HuH-7 (cell line): Measurements from ENCODE around the gene IZUMO4.

Experiments used
- DNase-seq: peaks from one replicate; pipeline ENCODE4 v3.0.0; 2011; ENCODE audit warnings: low spot score

The IZUMO4 gene

GRCh38 chr19:2103045-2103707, 6.5 kb downstream of the IZUMO4 start:
- DNase-seq = no peak

GRCh38 chr19:2108251-2109016, 11.7 kb downstream of the IZUMO4 start:
- DNase-seq = no peak

GRCh38 chr19:2109046-2109864, 12.5 kb downstream of the IZUMO4 start:
- DNase-seq = no peak

GRCh38 chr19:2110822-2111221, 14.1 kb downstream of the IZUMO4 start:
- no peak for DNase-seq

- no peak for DNase-seq
These were observed 14.7 kb downstream of the IZUMO4 start for GRCh38 chr19:2111425-2111824.

- DNase-seq = no peak
These were observed 15.2 kb downstream of the IZUMO4 start for GRCh38 chr19:2111886-2112285.

- DNase-seq = no peak
These were observed 16.0 kb downstream of the IZUMO4 start for GRCh38 chr19:2112516-2113320.

GRCh38 chr19:2113439-2114211, 16.9 kb downstream of the IZUMO4 start:
- no peak for DNase-seq

- DNase-seq = no peak
These were observed 17.5 kb downstream of the IZUMO4 start for GRCh38 chr19:2114218-2114617.

GRCh38 chr19:2114821-2115220, 18.1 kb downstream of the IZUMO4 start:
- DNase-seq = no peak

GRCh38 chr19:2115324-2115723, 18.6 kb downstream of the IZUMO4 start:
- DNase-seq = no peak

GRCh38 chr19:2115911-2116426, 19.3 kb downstream of the IZUMO4 start:
- DNase-seq = no peak

- no peak for DNase-seq
These were observed 19.8 kb downstream of the IZUMO4 start for GRCh38 chr19:2116507-2116906.

GRCh38 chr19:2117215-2117960, 20.7 kb downstream of the IZUMO4 start:
- no peak for DNase-seq

GRCh38 chr19:2118438-2118837, 21.7 kb downstream of the IZUMO4 start:
- no peak for DNase-seq

- DNase-seq = no peak
These were observed 23.4 kb downstream of the IZUMO4 start for GRCh38 chr19:2119921-2120785.

GRCh38 chr19:2120821-2121220, 24.1 kb downstream of the IZUMO4 start:
- no peak for DNase-seq

- no peak for DNase-seq
These were observed 24.8 kb downstream of the IZUMO4 start for GRCh38 chr19:2121416-2122051.

GRCh38 chr19:2122251-2122650, 25.5 kb downstream of the IZUMO4 start:
- no peak for DNase-seq
